ENCODE data around the gene CNTNAP2. TPM values are rescaled to one million over a fixed set of nuclear protein-coding genes. Genes with fewer than 3 reads are reported as not detected.

The CNTNAP2 gene
- polyA plus RNA-seq, 4 donors: 0.54 to 10.1 (median 2.6) TPM

DNA sequence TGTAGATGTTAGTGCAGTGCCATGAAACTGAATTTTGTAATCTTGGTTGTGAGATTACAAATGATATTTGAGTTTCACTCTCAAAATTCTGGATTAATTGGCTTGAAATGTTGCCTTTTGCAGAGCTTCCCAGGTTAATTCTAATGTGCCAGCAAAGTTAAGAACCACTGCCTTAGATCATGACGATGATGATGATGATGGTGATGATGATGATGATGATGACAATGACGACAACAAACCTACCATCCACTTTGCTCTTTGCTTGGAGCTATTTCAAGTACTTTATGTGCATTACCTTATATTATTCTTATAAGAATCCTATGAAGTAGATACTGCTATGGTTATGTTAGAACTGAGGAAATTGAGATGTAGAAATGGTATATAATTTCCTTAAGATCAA lies 261.6 kb downstream of the CNTNAP2 start:
- no peaks in the 10 kb centered on the region for H3K27me3 ChIP-seq (ENCODE audit: control insufficient read depth in 3 of 3, insufficient read depth in 3 of 3, low read length in 3 of 3)
- DNase-seq (no peak), FAIRE-seq (no peak)
- H3K4me1 ChIP-seq (ENCODE audit: control insufficient read depth in 3 of 3, insufficient read depth in 2 of 3, low read depth in 1 of 3, low read length in 2 of 3): no peaks in the 10 kb centered on the region
- WGBS, 3 donors: 72 to 79% (median 74%) methylated on average over 2 of the region's 2 CpGs
- H3K4me3 ChIP-seq (ENCODE audit: low read depth in 1 of 3, low read length in 3 of 3): no peak overlapping the region
- peaks cover 2% of the 10 kb centered on the region in 2 donors for H3K9me3 ChIP-seq (ENCODE audit: control insufficient read depth in 2 of 2, insufficient read depth in 1 of 2, low read depth in 1 of 2, low read length in 1 of 2)
- no peak overlapping the region for H3K27ac ChIP-seq (ENCODE audit: low read depth in 1 of 3, low read length in 2 of 3)
- H3K36me3 ChIP-seq (ENCODE audit: control insufficient read depth in 3 of 3, insufficient read depth in 2 of 3, low read depth in 1 of 3, low read length in 3 of 3): no peaks in the 10 kb centered on the region

DNA sequence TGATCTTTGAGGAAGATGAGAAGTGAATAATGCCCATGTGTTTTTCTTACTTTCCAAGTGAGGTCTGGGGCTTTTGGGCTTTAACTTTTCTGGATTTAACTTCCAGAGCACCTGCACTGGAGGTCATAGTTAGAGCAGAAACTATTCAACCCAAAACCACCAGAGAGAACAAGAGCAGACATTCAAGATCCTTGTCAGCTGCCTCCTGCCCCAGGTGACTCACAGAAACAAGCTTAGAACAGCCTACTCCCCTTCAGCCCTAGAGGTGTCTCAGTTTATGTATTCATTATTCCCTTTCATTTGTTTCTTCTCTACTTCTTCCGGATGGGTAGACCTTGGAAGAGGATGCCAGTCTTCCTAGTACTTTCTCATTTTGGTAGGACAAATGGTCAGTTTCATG lies 270.5 kb downstream of the CNTNAP2 start:
- Histone ChIP-seq H3K4me3 (ENCODE audit: low read depth in 1 of 3, low read length in 3 of 3) (no peak overlapping the region), H3K9me3 (ENCODE audit: control insufficient read depth in 2 of 2, insufficient read depth in 1 of 2, low read depth in 1 of 2, low read length in 1 of 2) (no peaks in the 10 kb centered on the region), H3K4me1 (ENCODE audit: control insufficient read depth in 3 of 3, insufficient read depth in 2 of 3, low read depth in 1 of 3, low read length in 2 of 3) (no peaks in the 10 kb centered on the region), H3K27me3 (ENCODE audit: control insufficient read depth in 3 of 3, insufficient read depth in 3 of 3, low read length in 3 of 3) (no peaks in the 10 kb centered on the region), H3K27ac (ENCODE audit: low read depth in 1 of 3, low read length in 2 of 3) (no peak overlapping the region), H3K36me3 (ENCODE audit: control insufficient read depth in 3 of 3, insufficient read depth in 2 of 3, low read depth in 1 of 3, low read length in 3 of 3) (no peaks in the 10 kb centered on the region)
- DNase-seq: no peak
- FAIRE-seq: no peak
- 89 to 100% (median 93%) methylated on average over 1 of the region's 1 CpG for WGBS, 3 donors

DNA sequence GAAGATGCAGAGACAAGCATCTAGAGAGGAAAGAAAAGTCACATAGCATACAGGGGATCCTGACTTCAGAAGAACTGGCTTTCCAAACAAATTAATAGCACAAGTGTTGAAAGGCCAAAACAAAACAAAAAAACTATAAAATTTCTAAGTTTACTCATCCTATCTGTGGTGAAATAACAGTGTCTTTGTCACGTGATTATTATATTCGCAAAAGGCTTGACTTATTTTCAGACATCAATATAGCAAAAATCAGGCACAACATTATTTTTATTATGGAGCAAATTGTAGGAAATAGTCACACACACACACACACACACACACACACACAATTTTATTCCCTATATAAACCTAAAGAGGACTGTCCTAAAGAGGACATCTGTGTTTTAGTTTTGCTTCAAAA lies 272.3 kb downstream of the CNTNAP2 start:
- Histone ChIP-seq H3K4me3 (ENCODE audit: low read depth in 1 of 3, low read length in 3 of 3) (no peak overlapping the region), H3K27ac (ENCODE audit: low read depth in 1 of 3, low read length in 2 of 3) (no peak overlapping the region), H3K27me3 (ENCODE audit: control insufficient read depth in 3 of 3, insufficient read depth in 3 of 3, low read length in 3 of 3) (no peaks in the 10 kb centered on the region), H3K9me3 (ENCODE audit: control insufficient read depth in 2 of 2, insufficient read depth in 1 of 2, low read depth in 1 of 2, low read length in 1 of 2) (no peaks in the 10 kb centered on the region), H3K4me1 (ENCODE audit: control insufficient read depth in 3 of 3, insufficient read depth in 2 of 3, low read depth in 1 of 3, low read length in 2 of 3) (no peaks in the 10 kb centered on the region), H3K36me3 (ENCODE audit: control insufficient read depth in 3 of 3, insufficient read depth in 2 of 3, low read depth in 1 of 3, low read length in 3 of 3) (no peaks in the 10 kb centered on the region)
- FAIRE-seq (no peak), DNase-seq (no peak)
- 76 to 87% (median 83%) methylated on average over 2 of the region's 2 CpGs for WGBS, 3 donors

DNA sequence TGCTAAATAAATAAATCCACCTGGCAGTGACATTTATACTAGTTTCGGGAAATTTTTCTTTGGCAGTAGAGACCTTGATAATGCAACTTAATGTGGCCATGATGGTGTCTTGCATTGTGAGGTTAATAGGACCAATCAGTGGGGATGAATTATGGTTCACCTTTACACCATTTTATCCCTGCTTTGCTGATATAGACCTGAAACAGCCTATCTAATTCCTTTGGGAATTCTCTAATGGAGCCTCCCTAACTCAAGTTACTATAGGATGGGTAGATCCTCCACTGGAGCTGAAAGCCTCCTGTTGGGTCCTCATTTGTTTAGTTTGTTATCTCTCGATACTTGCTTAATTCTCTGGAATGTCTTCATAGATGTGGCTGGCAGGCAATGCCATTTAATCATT lies 276.7 kb downstream of the CNTNAP2 start:
- no peak overlapping the region for H3K27ac ChIP-seq (ENCODE audit: low read depth in 1 of 3, low read length in 2 of 3)
- DNase-seq: no peak
- H3K36me3 ChIP-seq (ENCODE audit: control insufficient read depth in 3 of 3, insufficient read depth in 2 of 3, low read depth in 1 of 3, low read length in 3 of 3): no peaks in the 10 kb centered on the region
- no peak overlapping the region for H3K4me3 ChIP-seq (ENCODE audit: low read depth in 1 of 3, low read length in 3 of 3)
- no peaks in the 10 kb centered on the region for H3K9me3 ChIP-seq (ENCODE audit: control insufficient read depth in 2 of 2, insufficient read depth in 1 of 2, low read depth in 1 of 2, low read length in 1 of 2)
- 81 to 87% (median 83%) methylated on average over 2 of the region's 2 CpGs for WGBS, 3 donors
- FAIRE-seq: no peak
- H3K27me3 ChIP-seq (ENCODE audit: control insufficient read depth in 3 of 3, insufficient read depth in 3 of 3, low read length in 3 of 3): no peaks in the 10 kb centered on the region
- H3K4me1 ChIP-seq (ENCODE audit: control insufficient read depth in 3 of 3, insufficient read depth in 2 of 3, low read depth in 1 of 3, low read length in 2 of 3): no peaks in the 10 kb centered on the region

DNA sequence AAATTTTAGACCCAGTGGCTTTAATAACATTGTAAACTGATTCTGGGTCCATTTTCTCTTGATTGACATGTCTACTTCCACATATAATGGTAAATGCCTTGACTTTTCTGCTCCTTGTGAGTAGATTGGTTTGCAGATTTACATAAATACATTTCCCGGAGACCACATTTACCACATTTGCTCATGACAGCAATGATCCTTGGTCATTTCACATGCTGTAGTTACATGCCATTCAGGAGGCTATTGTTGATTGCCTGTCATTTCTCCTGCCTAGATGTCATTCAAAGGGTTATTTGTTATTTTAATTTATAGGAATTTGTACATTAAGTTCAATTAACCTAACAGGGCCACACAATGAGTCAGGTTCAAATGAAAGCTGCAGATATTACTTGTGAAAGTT lies 280.5 kb downstream of the CNTNAP2 start:
- Histone ChIP-seq H3K9me3 (ENCODE audit: control insufficient read depth in 2 of 2, insufficient read depth in 1 of 2, low read depth in 1 of 2, low read length in 1 of 2) (no peaks in the 10 kb centered on the region), H3K27ac (ENCODE audit: low read depth in 1 of 3, low read length in 2 of 3) (no peak overlapping the region), H3K27me3 (ENCODE audit: control insufficient read depth in 3 of 3, insufficient read depth in 3 of 3, low read length in 3 of 3) (no peaks in the 10 kb centered on the region), H3K4me1 (ENCODE audit: control insufficient read depth in 3 of 3, insufficient read depth in 2 of 3, low read depth in 1 of 3, low read length in 2 of 3) (no peaks in the 10 kb centered on the region), H3K4me3 (ENCODE audit: low read depth in 1 of 3, low read length in 3 of 3) (no peak overlapping the region), H3K36me3 (ENCODE audit: control insufficient read depth in 3 of 3, insufficient read depth in 2 of 3, low read depth in 1 of 3, low read length in 3 of 3) (no peaks in the 10 kb centered on the region)
- DNase-seq: no peak
- 0 to 78% (median 3%) methylated on average over 1 of the region's 1 CpG for WGBS, 3 donors
- FAIRE-seq: no peak

DNA sequence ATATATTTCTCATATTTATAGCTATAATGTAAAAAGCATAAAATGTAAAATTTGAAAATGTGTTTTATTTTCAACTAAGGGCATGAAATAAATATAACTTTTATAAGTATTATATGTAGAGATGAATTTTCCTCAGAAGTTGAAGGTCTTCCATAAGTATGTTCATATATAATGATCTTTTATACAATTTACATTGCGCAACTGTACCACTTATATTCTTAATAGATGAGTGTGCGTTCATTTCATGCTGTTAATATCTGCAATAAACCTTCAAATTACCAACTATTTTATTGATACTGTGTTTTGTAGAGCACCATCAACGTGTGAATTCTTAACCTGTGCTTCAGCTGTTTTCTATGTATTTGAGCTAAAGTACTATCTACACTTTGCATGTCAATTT lies 285.3 kb downstream of the CNTNAP2 start:
- WGBS, 3 donors: 67 to 84% (median 77%) methylated on average over 3 of the region's 3 CpGs
- no peaks in the 10 kb centered on the region for H3K27me3 ChIP-seq (ENCODE audit: control insufficient read depth in 3 of 3, insufficient read depth in 3 of 3, low read length in 3 of 3)
- no peak for DNase-seq
- no peak overlapping the region for H3K4me3 ChIP-seq (ENCODE audit: low read depth in 1 of 3, low read length in 3 of 3)
- H3K4me1 ChIP-seq (ENCODE audit: control insufficient read depth in 3 of 3, insufficient read depth in 2 of 3, low read depth in 1 of 3, low read length in 2 of 3): no peaks in the 10 kb centered on the region
- no peak for FAIRE-seq
- H3K36me3 ChIP-seq (ENCODE audit: control insufficient read depth in 3 of 3, insufficient read depth in 2 of 3, low read depth in 1 of 3, low read length in 3 of 3): no peaks in the 10 kb centered on the region
- no peaks in the 10 kb centered on the region for H3K9me3 ChIP-seq (ENCODE audit: control insufficient read depth in 2 of 2, insufficient read depth in 1 of 2, low read depth in 1 of 2, low read length in 1 of 2)
- no peak overlapping the region for H3K27ac ChIP-seq (ENCODE audit: low read depth in 1 of 3, low read length in 2 of 3)

DNA sequence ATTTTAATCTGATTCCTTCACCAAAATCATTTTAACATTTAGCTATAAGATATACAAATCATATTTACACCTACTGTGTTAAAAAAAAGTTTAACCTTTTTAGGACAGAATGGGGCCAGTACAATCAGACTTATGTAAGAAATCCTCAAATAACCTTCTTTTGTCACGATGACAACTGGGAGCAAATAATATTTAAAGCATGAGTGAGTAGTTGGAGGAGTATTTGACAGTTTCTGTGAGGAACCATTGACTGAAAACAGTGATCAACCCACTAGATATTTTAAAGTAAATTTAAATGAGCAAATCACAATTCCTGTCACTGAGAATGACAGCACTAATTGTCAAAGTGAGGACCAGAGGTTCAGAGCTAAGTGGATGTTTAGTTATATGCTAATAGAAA lies 289.1 kb downstream of the CNTNAP2 start:
- Histone ChIP-seq H3K36me3 (ENCODE audit: control insufficient read depth in 3 of 3, insufficient read depth in 2 of 3, low read depth in 1 of 3, low read length in 3 of 3) (no peaks in the 10 kb centered on the region), H3K27me3 (ENCODE audit: control insufficient read depth in 3 of 3, insufficient read depth in 3 of 3, low read length in 3 of 3) (no peaks in the 10 kb centered on the region), H3K4me1 (ENCODE audit: control insufficient read depth in 3 of 3, insufficient read depth in 2 of 3, low read depth in 1 of 3, low read length in 2 of 3) (no peaks in the 10 kb centered on the region), H3K9me3 (ENCODE audit: control insufficient read depth in 2 of 2, insufficient read depth in 1 of 2, low read depth in 1 of 2, low read length in 1 of 2) (no peaks in the 10 kb centered on the region), H3K4me3 (ENCODE audit: low read depth in 1 of 3, low read length in 3 of 3) (no peak overlapping the region), H3K27ac (ENCODE audit: low read depth in 1 of 3, low read length in 2 of 3) (no peak overlapping the region)
- WGBS, 3 donors: 26 to 63% (median 35%) methylated on average over 1 of the region's 1 CpG
- FAIRE-seq (no peak), DNase-seq (no peak)

DNA sequence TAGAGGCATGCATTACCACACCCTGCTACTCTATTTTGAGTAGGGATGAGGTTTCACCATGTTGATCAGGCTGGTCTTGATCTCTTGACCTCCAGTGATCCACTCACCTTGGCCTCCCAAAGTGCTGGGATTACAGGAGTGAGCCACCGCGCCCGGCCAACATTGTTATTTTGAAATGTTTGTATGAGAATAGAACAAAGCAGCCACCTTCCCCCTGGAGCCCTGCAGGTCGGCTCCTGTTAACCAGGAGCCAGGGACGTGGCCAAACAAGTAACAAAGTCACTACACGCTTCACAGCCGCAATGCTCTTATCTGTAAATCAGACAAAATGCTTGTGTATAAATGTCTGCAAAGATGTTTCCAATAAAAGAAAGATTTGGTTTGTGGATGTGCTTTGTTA lies 295.4 kb downstream of the CNTNAP2 start:
- no peak for FAIRE-seq
- no peak overlapping the region for H3K4me3 ChIP-seq (ENCODE audit: low read depth in 1 of 3, low read length in 3 of 3)
- 63 to 73% (median 66%) methylated on average over 7 of the region's 7 CpGs for WGBS, 3 donors

DNA sequence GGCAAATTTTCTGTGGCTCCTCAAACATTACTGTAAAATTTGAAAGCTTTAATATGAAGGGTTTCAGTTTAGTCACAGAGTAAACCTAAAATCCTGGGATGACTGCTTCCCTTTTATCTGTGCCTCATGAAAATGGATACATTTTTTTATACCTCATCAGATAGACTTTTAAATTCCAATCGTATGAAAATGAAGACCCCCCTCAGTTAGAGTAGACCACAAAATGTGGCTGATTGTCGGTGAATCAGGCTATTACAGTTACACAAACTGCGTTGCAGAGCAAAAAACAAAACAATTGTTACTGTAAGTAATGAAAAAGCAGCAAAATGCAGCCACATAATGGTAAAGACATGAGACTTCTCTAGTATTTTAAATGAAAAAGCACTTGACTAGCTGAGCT lies 296.2 kb downstream of the CNTNAP2 start:
- FAIRE-seq: no peak
- WGBS, 3 donors: 68 to 82% (median 74%) methylated on average over 3 of the region's 3 CpGs

More for the DNA sequence above, 295.4 kb downstream of the CNTNAP2 start:
- no peak for DNase-seq
- H3K36me3 ChIP-seq (ENCODE audit: control insufficient read depth in 3 of 3, insufficient read depth in 2 of 3, low read depth in 1 of 3, low read length in 3 of 3): no peaks in the 10 kb centered on the region
- H3K9me3 ChIP-seq (ENCODE audit: control insufficient read depth in 2 of 2, insufficient read depth in 1 of 2, low read depth in 1 of 2, low read length in 1 of 2): no peaks in the 10 kb centered on the region
- no peak overlapping the region for H3K27ac ChIP-seq (ENCODE audit: low read depth in 1 of 3, low read length in 2 of 3)
- no peaks in the 10 kb centered on the region for H3K27me3 ChIP-seq (ENCODE audit: control insufficient read depth in 3 of 3, insufficient read depth in 3 of 3, low read length in 3 of 3)
- no peaks in the 10 kb centered on the region for H3K4me1 ChIP-seq (ENCODE audit: control insufficient read depth in 3 of 3, insufficient read depth in 2 of 3, low read depth in 1 of 3, low read length in 2 of 3)

More for the DNA sequence above, 296.2 kb downstream of the CNTNAP2 start:
- no peak for DNase-seq
- Histone ChIP-seq H3K4me3 (ENCODE audit: low read depth in 1 of 3, low read length in 3 of 3) (no peak overlapping the region), H3K27ac (ENCODE audit: low read depth in 1 of 3, low read length in 2 of 3) (no peak overlapping the region), H3K9me3 (ENCODE audit: control insufficient read depth in 2 of 2, insufficient read depth in 1 of 2, low read depth in 1 of 2, low read length in 1 of 2) (no peaks in the 10 kb centered on the region), H3K36me3 (ENCODE audit: control insufficient read depth in 3 of 3, insufficient read depth in 2 of 3, low read depth in 1 of 3, low read length in 3 of 3) (no peaks in the 10 kb centered on the region), H3K4me1 (ENCODE audit: control insufficient read depth in 3 of 3, insufficient read depth in 2 of 3, low read depth in 1 of 3, low read length in 2 of 3) (no peaks in the 10 kb centered on the region), H3K27me3 (ENCODE audit: control insufficient read depth in 3 of 3, insufficient read depth in 3 of 3, low read length in 3 of 3) (no peaks in the 10 kb centered on the region)

Measured in small intestine (tissue), 7 donors.